HepG2 (cell line): ENCODE data around the gene MBD3L3. TPM values are rescaled to one million over a fixed set of nuclear protein-coding genes. Genes with fewer than 3 reads are reported as not detected.

Source experiments
- ARNT ChIP-seq: fragments of 450-650 bp; IDR thresholded peaks from 2 replicates; pipeline ENCODE4 v1.6.1; 2017
- FOXP1 ChIP-seq, 2 experiments: fragments of 450-650 bp in 1 of 2; IDR thresholded peaks; 2 replicates each; pipeline ENCODE4 v1.6.1; 2017 to 2018; ENCODE audit warnings: antibody characterized with exemption in 1 of 2
- HDAC2 ChIP-seq: sonication (generic); formaldehyde crosslinking; IDR thresholded peaks from 2 replicates; pipeline ENCODE4 v1.4.0; 2020; ENCODE audit warnings: missing genetic modification reagents
- HNRNPL ChIP-seq: fragments of 200-400 bp; formaldehyde crosslinking; IDR thresholded peaks from 2 replicates; pipeline ENCODE4 v1.6.1; 2017; ENCODE audit warnings: mild to moderate bottlenecking, low read depth, low read length
- KLF12 ChIP-seq: sonication (generic); formaldehyde crosslinking; IDR thresholded peaks from 2 replicates; pipeline ENCODE4 v1.4.0; 2020; ENCODE audit warnings: missing genetic modification reagents, borderline replicate concordance
- ZNF563 ChIP-seq: sonication (generic); formaldehyde crosslinking; IDR thresholded peaks from 2 replicates; pipeline ENCODE4 v1.8.0; 2022; ENCODE audit warnings: mild to moderate bottlenecking, moderate library complexity, missing genetic modification reagents
- polyA plus RNA-seq, 8 experiments: library from polyadenylated mRNA; depleted of rRNA in 3 of 8; stranded (reverse) in 7 of 8; unstranded in 1 of 8; fragments of >200 nt; fragmentation: Illumina TruSeq in 4 of 8; extraction: Trizol in 4 of 8; gene quantifications; 2 replicates each; pipeline versions ENCODE4 v1.2.1 to v1.2.3, GENCODE V29; 2011 to 2016; ENCODE audit warnings: low read depth in 4 of 8, missing spikeins in 1 of 8, mixed read lengths in 1 of 8; ENCODE audit not compliant: insufficient read depth in 1 of 8
- total RNA-seq, 5 experiments: library from RNA; depleted of rRNA; stranded (reverse); fragments of >200 nt; fragmentation: Illumina TruSeq; extraction: Trizol; gene quantifications; 2 replicates each; pipeline ENCODE4 v1.2.3, GENCODE V29; 2016; ENCODE audit warnings: low read depth in 1 of 5
- TF ChIP-seq, protein P1 (sequence below): sonication (generic); formaldehyde crosslinking; IDR thresholded peaks from 2 replicates; pipeline ENCODE4 v1.4.0; 2020; ENCODE audit warnings: missing genetic modification reagents
- TF ChIP-seq, protein P2 (sequence below): sonication (generic); formaldehyde crosslinking; IDR thresholded peaks from 2 replicates; pipeline ENCODE4 v1.5.0; 2020; ENCODE audit warnings: mild to moderate bottlenecking, missing genetic modification reagents, borderline replicate concordance
- TF ChIP-seq, protein P3 (sequence below): sonication (generic); formaldehyde crosslinking; IDR thresholded peaks from 2 replicates; pipeline ENCODE4 v1.4.0; 2020; ENCODE audit warnings: missing genetic modification reagents
- TF ChIP-seq, protein P4 (sequence below): sonication (generic); formaldehyde crosslinking; IDR thresholded peaks from 2 replicates; pipeline ENCODE4 v1.4.0; 2020; ENCODE audit warnings: mild to moderate bottlenecking, missing genetic modification reagents

MBD3L3 gene
- total and polyA plus RNA-seq, 2 of the 13 experiments (the other 11 are each of a cell fraction or from before 2014, with no cell fraction given) = not detected

DNA sequence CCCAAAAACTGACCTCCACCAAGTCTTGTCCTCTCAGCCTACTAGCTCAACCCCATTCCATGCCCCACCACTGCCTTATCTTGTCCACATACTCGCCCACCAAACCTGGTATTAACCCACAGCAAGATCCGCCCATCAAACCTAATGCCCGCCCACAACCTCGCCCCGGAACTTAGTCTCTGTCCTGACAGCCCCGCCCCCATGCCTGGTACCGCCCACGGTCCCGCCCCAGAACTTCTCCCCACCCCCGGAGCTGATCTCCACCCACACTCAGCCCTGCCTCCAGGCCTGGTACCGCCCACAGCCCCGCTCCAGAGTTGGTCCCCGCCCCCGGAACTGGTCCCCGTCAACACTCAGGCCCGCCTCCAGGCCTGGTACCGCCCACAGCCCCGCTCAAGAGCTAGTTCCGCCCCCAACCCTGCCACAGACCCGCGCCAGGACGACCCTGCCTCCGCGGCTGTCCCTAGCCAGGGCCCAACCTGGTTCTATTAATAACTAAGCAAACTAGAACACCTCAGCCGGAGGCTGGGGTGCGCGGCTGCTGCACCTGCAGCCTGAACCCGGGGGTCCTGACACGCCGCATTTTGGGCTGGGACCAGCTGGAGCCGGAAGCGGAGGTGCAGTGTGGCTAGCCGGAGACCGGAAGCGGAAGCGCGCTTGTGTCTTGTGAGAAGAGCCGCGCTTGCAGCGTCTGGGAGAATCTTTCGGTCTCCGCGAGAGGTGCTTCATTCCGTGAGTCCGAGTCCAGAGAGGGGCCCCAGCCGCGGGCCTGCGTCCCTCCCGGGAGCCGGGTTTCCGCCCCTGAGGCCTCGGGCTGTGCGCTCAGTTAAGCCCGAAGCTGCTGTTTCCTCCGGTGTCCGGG lies 10.8 kb upstream of the MBD3L3 start, which contains the start of gene ZNF557 (continued):
- TF ChIP-seq FOXP1 (IDR thresholded peaks at IDR 0.05) (no peak), FOXP1 (CRISPR knock-in tag; IDR thresholded peaks at IDR 0.05) (no peak), ZNF563 (peak; percentile 81; the same call in 1 of the 2 replicates), HDAC2 (CRISPR knock-in tag) (peak; percentile 39; the same call in 1 of the 2 replicates), HNRNPL (0 out of 2 replicates have a peak, but pooled peaks have one; percentile 36), KLF12 (CRISPR knock-in tag) (0 out of 2 replicates have a peak, but pooled peaks have one; percentile 66), ARNT (no peak)
- TF ChIP-seq, protein P1, sequence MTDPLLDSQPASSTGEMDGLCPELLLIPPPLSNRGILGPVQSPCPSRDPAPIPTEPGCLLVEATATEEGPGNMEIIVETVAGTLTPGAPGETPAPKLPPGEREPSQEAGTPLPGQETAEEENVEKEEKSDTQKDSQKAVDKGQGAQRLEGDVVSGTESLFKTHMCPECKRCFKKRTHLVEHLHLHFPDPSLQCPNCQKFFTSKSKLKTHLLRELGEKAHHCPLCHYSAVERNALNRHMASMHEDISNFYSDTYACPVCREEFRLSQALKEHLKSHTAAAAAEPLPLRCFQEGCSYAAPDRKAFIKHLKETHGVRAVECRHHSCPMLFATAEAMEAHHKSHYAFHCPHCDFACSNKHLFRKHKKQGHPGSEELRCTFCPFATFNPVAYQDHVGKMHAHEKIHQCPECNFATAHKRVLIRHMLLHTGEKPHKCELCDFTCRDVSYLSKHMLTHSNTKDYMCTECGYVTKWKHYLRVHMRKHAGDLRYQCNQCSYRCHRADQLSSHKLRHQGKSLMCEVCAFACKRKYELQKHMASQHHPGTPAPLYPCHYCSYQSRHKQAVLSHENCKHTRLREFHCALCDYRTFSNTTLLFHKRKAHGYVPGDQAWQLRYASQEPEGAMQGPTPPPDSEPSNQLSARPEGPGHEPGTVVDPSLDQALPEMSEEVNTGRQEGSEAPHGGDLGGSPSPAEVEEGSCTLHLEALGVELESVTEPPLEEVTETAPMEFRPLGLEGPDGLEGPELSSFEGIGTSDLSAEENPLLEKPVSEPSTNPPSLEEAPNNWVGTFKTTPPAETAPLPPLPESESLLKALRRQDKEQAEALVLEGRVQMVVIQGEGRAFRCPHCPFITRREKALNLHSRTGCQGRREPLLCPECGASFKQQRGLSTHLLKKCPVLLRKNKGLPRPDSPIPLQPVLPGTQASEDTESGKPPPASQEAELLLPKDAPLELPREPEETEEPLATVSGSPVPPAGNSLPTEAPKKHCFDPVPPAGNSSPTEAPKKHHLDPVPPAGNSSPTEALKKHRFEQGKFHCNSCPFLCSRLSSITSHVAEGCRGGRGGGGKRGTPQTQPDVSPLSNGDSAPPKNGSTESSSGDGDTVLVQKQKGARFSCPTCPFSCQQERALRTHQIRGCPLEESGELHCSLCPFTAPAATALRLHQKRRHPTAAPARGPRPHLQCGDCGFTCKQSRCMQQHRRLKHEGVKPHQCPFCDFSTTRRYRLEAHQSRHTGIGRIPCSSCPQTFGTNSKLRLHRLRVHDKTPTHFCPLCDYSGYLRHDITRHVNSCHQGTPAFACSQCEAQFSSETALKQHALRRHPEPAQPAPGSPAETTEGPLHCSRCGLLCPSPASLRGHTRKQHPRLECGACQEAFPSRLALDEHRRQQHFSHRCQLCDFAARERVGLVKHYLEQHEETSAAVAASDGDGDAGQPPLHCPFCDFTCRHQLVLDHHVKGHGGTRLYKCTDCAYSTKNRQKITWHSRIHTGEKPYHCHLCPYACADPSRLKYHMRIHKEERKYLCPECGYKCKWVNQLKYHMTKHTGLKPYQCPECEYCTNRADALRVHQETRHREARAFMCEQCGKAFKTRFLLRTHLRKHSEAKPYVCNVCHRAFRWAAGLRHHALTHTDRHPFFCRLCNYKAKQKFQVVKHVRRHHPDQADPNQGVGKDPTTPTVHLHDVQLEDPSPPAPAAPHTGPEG (CRISPR knock-in tag) = 0 out of 2 replicates have a peak, but pooled peaks have one; percentile 24
- TF ChIP-seq, protein P2, sequence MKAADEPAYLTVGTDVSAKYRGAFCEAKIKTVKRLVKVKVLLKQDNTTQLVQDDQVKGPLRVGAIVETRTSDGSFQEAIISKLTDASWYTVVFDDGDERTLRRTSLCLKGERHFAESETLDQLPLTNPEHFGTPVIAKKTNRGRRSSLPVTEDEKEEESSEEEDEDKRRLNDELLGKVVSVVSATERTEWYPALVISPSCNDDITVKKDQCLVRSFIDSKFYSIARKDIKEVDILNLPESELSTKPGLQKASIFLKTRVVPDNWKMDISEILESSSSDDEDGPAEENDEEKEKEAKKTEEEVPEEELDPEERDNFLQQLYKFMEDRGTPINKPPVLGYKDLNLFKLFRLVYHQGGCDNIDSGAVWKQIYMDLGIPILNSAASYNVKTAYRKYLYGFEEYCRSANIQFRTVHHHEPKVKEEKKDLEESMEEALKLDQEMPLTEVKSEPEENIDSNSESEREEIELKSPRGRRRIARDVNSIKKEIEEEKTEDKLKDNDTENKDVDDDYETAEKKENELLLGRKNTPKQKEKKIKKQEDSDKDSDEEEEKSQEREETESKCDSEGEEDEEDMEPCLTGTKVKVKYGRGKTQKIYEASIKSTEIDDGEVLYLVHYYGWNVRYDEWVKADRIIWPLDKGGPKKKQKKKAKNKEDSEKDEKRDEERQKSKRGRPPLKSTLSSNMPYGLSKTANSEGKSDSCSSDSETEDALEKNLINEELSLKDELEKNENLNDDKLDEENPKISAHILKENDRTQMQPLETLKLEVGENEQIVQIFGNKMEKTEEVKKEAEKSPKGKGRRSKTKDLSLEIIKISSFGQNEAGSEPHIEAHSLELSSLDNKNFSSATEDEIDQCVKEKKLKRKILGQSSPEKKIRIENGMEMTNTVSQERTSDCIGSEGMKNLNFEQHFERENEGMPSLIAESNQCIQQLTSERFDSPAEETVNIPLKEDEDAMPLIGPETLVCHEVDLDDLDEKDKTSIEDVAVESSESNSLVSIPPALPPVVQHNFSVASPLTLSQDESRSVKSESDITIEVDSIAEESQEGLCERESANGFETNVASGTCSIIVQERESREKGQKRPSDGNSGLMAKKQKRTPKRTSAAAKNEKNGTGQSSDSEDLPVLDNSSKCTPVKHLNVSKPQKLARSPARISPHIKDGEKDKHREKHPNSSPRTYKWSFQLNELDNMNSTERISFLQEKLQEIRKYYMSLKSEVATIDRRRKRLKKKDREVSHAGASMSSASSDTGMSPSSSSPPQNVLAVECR (CRISPR knock-in tag) = peak; percentile 98
- TF ChIP-seq, protein P3, sequence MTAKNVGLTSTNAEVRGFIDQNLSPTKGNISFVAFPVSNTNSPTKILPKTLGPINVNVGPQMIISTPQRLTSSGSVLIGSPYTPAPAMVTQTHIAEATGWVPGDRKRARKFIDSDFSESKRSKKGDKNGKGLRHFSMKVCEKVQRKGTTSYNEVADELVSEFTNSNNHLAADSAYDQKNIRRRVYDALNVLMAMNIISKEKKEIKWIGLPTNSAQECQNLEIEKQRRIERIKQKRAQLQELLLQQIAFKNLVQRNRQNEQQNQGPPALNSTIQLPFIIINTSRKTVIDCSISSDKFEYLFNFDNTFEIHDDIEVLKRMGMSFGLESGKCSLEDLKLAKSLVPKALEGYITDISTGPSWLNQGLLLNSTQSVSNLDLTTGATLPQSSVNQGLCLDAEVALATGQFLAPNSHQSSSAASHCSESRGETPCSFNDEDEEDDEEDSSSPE (CRISPR knock-in tag) = no peak
- TF ChIP-seq, protein P4, sequence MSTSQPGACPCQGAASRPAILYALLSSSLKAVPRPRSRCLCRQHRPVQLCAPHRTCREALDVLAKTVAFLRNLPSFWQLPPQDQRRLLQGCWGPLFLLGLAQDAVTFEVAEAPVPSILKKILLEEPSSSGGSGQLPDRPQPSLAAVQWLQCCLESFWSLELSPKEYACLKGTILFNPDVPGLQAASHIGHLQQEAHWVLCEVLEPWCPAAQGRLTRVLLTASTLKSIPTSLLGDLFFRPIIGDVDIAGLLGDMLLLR (CRISPR knock-in tag) = peak; percentile 77; the same call in 1 of the 2 replicates
